ENCODE data around the gene RAB40B.
A peak's percentile ranks its signal among the peaks of the same experiment; 100 is the strongest.

Gene RAB40B

GRCh38 chr17:82703935-82704865 is 5.7 kb upstream of the RAB40B start:
- no peak overlapping the region for H3K4me3 Mint-ChIP-seq
- no peaks in the 10 kb centered on the region for H3K36me3 Mint-ChIP-seq
- DNase-seq (ENCODE audit: low spot score in 2 of 2) (no peak), ATAC-seq (ENCODE audit: low read depth) (no peak)
- H3K4me1 Mint-ChIP-seq = peaks cover 11% of the 10 kb centered on the region
- no peak overlapping the region for H3K27ac Mint-ChIP-seq
- no peaks in the 10 kb centered on the region for H3K9me3 Mint-ChIP-seq
- H3K27me3 Mint-ChIP-seq = peaks cover 5% of the 10 kb centered on the region

GRCh38 chr17:82703036-82703745 is 4.7 kb upstream of the RAB40B start:
- Mint-ChIP-seq H3K4me3 (no peak overlapping the region), H3K36me3 (no peaks in the 10 kb centered on the region), H3K9me3 (no peaks in the 10 kb centered on the region), H3K4me1 (peaks cover 12% of the 10 kb centered on the region), H3K27ac (no peak overlapping the region), H3K27me3 (peaks cover 5% of the 10 kb centered on the region)
- no peak for ATAC-seq (ENCODE audit: low read depth)
- DNase-seq (ENCODE audit: low spot score in 2 of 2) = no peak

- Mint-ChIP-seq H3K36me3 (no peaks in the 10 kb centered on the region), H3K27me3 (peaks cover 5% of the 10 kb centered on the region)
Observed at GRCh38 chr17:82702231-82702927, 3.9 kb upstream of the RAB40B start.

GRCh38 chr17:82699551-82699950 is 1.1 kb upstream of the RAB40B start:
- ATAC-seq (ENCODE audit: low read depth) (no peak), DNase-seq (ENCODE audit: low spot score in 2 of 2) (no peak)
- Mint-ChIP-seq H3K36me3 (peaks cover 6% of the 10 kb centered on the region), H3K27me3 (peaks cover 11% of the 10 kb centered on the region), H3K4me1 (peaks cover 11% of the 10 kb centered on the region), H3K4me3 (peak overlapping the region; percentile 94), H3K9me3 (peaks cover 3% of the 10 kb centered on the region), H3K27ac (no peak overlapping the region)

More at GRCh38 chr17:82702231-82702927, 3.9 kb upstream of the RAB40B start:
- ATAC-seq (ENCODE audit: low read depth) (no peak), DNase-seq (ENCODE audit: low spot score in 2 of 2) (no peak)
- no peak overlapping the region for H3K27ac Mint-ChIP-seq
- no peak overlapping the region for H3K4me3 Mint-ChIP-seq
- H3K4me1 Mint-ChIP-seq = peaks cover 6% of the 10 kb centered on the region
- H3K9me3 Mint-ChIP-seq = no peaks in the 10 kb centered on the region

- peaks cover 6% of the 10 kb centered on the region for H3K9me3 Mint-ChIP-seq
- peak overlapping the region; percentile 94 for H3K4me3 Mint-ChIP-seq
- H3K27ac Mint-ChIP-seq = no peak overlapping the region
- H3K36me3 Mint-ChIP-seq = peaks cover 8% of the 10 kb centered on the region
- ATAC-seq (ENCODE audit: low read depth) (no peak), DNase-seq (ENCODE audit: low spot score in 2 of 2) (no peak)
- peaks cover 12% of the 10 kb centered on the region for H3K27me3 Mint-ChIP-seq
- peaks cover 11% of the 10 kb centered on the region for H3K4me1 Mint-ChIP-seq
Observed at GRCh38 chr17:82698974-82699442, 510 bp upstream of the RAB40B start.

GRCh38 chr17:82697808-82698064 is 762 bp downstream of the RAB40B start:
- ATAC-seq (ENCODE audit: low read depth) (no peak), DNase-seq (ENCODE audit: low spot score in 2 of 2) (no peak)
- Mint-ChIP-seq H3K4me3 (peak overlapping the region; percentile 54), H3K9me3 (peaks cover 6% of the 10 kb centered on the region), H3K27ac (no peak overlapping the region), H3K4me1 (peaks cover 8% of the 10 kb centered on the region), H3K36me3 (peaks cover 8% of the 10 kb centered on the region), H3K27me3 (peaks cover 9% of the 10 kb centered on the region)

GRCh38 chr17:82696916-82697807 is 1.3 kb downstream of the RAB40B start:
- Mint-ChIP-seq H3K4me3 (peak overlapping the region; percentile 54), H3K9me3 (peaks cover 6% of the 10 kb centered on the region), H3K27ac (no peak overlapping the region), H3K4me1 (peaks cover 8% of the 10 kb centered on the region), H3K36me3 (peaks cover 8% of the 10 kb centered on the region), H3K27me3 (peaks cover 9% of the 10 kb centered on the region)
- no peak for DNase-seq (ENCODE audit: low spot score in 2 of 2)
- no peak for ATAC-seq (ENCODE audit: low read depth)

GRCh38 chr17:82696259-82696658 is 2.2 kb downstream of the RAB40B start:
- H3K4me1 Mint-ChIP-seq = peaks cover 8% of the 10 kb centered on the region
- ATAC-seq (ENCODE audit: low read depth) (no peak), DNase-seq (ENCODE audit: low spot score in 2 of 2) (no peak)
- H3K36me3 Mint-ChIP-seq = peaks cover 11% of the 10 kb centered on the region
- no peak overlapping the region for H3K4me3 Mint-ChIP-seq
- peaks cover 9% of the 10 kb centered on the region for H3K27me3 Mint-ChIP-seq
- H3K27ac Mint-ChIP-seq = no peak overlapping the region
- peaks cover 6% of the 10 kb centered on the region for H3K9me3 Mint-ChIP-seq

- Mint-ChIP-seq H3K4me1 (peaks cover 11% of the 10 kb centered on the region), H3K27me3 (peaks cover 13% of the 10 kb centered on the region), H3K4me3 (no peak overlapping the region), H3K9me3 (peaks cover 6% of the 10 kb centered on the region), H3K36me3 (peaks cover 19% of the 10 kb centered on the region), H3K27ac (no peak overlapping the region)
- no peak for DNase-seq (ENCODE audit: low spot score in 2 of 2)
- no peak for ATAC-seq (ENCODE audit: low read depth)
Observed at GRCh38 chr17:82694647-82695046, 3.9 kb downstream of the RAB40B start.

GRCh38 chr17:82693168-82693867 is 5.2 kb downstream of the RAB40B start:
- peaks cover 6% of the 10 kb centered on the region for H3K9me3 Mint-ChIP-seq
- H3K27ac Mint-ChIP-seq = no peak overlapping the region

GRCh38 chr17:82692268-82692667 is 6.2 kb downstream of the RAB40B start:
- no peak for ATAC-seq (ENCODE audit: low read depth)
- Mint-ChIP-seq H3K4me1 (peaks cover 7% of the 10 kb centered on the region), H3K27ac (no peak overlapping the region), H3K27me3 (peaks cover 12% of the 10 kb centered on the region), H3K36me3 (peaks cover 19% of the 10 kb centered on the region), H3K4me3 (no peak overlapping the region), H3K9me3 (peaks cover 6% of the 10 kb centered on the region)
- no peak for DNase-seq (ENCODE audit: low spot score in 2 of 2)

More at GRCh38 chr17:82693168-82693867, 5.2 kb downstream of the RAB40B start:
- DNase-seq (ENCODE audit: low spot score in 2 of 2) (no peak), ATAC-seq (ENCODE audit: low read depth) (no peak)
- H3K27me3 Mint-ChIP-seq = peaks cover 13% of the 10 kb centered on the region
- peaks cover 9% of the 10 kb centered on the region for H3K4me1 Mint-ChIP-seq
- peaks cover 19% of the 10 kb centered on the region for H3K36me3 Mint-ChIP-seq
- H3K4me3 Mint-ChIP-seq = no peak overlapping the region

GRCh38 chr17:82691714-82692113 is 6.8 kb downstream of the RAB40B start:
- Mint-ChIP-seq H3K4me1 (peaks cover 3% of the 10 kb centered on the region), H3K27me3 (peaks cover 7% of the 10 kb centered on the region), H3K9me3 (peaks cover 6% of the 10 kb centered on the region), H3K36me3 (peaks cover 19% of the 10 kb centered on the region), H3K4me3 (no peak overlapping the region), H3K27ac (no peak overlapping the region)
- ATAC-seq (ENCODE audit: low read depth) (no peak), DNase-seq (ENCODE audit: low spot score in 2 of 2) (no peak)
